Activated CD4-positive, alpha-beta T cell treated with anti-CD3 and anti-CD28 coated beads, Interleukin-2, Interleukin-4, amounts not matched to agents 100 ng/mL and 50 ng/mL, durations not matched to agents 16 hours and 8 hours (primary cell): ENCODE data around the gene GNAT2.

Experiments used
- DNase-seq: peaks from one replicate; pipeline ENCODE4 v3.0.0-alpha.2; 2020; ENCODE audit warnings: low spot score

Gene GNAT2

DNA sequence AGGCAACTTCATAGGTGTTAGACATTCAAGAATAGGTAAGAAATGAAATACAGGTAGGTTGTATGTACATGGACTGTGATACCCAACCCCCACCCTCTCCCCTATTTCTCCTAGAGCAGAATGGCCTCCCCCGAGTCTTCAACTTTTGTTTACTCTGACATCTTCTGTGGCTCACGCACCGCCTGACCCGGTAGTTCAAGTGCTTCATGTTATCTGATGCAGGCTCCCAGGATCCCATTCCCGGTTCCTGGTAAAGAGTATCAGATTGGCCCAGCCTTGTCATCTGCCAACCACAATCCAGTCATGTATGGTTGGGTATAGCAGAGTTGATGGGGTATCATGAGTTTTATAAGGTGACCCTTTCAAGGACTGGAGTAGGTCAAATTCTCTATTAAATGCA is 61.9 kb downstream of the GNAT2 start:
- no peak for DNase-seq

DNA sequence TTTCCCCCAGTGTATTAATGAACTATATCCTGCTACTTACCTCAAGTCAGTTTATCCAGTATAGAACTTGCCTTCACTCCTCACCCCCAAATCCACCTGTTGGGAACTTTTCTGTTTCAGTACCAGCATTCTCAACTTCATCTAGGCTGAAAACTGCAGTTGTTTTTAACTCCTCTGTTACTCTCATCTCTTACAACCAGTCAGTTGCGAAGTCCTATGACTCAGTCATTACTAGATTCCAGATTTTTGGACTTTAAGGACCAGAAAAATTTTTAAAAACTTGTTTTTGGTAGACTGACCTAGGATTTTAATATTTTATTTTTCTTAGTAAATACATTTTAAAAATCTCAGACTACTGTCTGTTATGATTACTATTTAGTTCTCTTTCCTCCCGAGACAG is 62.9 kb downstream of the GNAT2 start:
- no peak for DNase-seq
